ENCODE results near the gene STRBP. TPM values are rescaled to one million over a fixed set of nuclear protein-coding genes. Genes with fewer than 3 reads are reported as not detected.

STRBP gene
- total RNA-seq, 1 donor from 2014 or later = 11.1 TPM

Other genes with a start within 250 kb of the STRBP start
- gene GPR21, start 234.9 kb downstream of the STRBP start, total RNA-seq (ENCODE audit: insufficient read depth, low replicate concordance) = 20.9 TPM
- 0.72 TPM for gene CRB2, start 87.6 kb upstream of the STRBP start, total RNA-seq (ENCODE audit: insufficient read depth, low replicate concordance)

Measured in umbilical cord (tissue), 1 donor.